GM23338 (cell line): ENCODE measurements around the gene KLK6. TPM values are rescaled to one million over a fixed set of nuclear protein-coding genes. Genes with fewer than 3 reads are reported as not detected.

Experiments
- ATAC-seq: fragments of 200-7000 bp; cut with Tn5 transposase; 3 replicates; pipeline ENCODE4 v1.9.1; 2020
- DNase-seq: peaks from one replicate; pipeline ENCODE4 v3.0.0-alpha.2; 2015; ENCODE audit warnings: low spot score
- H2AFZ ChIP-seq: fragments of 200-600 bp; sonication (generic); 2 replicates; pipeline ENCODE4 v1.8.0; 2016; ENCODE audit warnings: antibody characterized with exemption, mild to moderate bottlenecking, moderate library complexity
- H3F3A ChIP-seq: fragments of 200-600 bp; sonication (generic); replicated peaks from 2 replicates; pipeline ENCODE4 v1.8.0; 2017; ENCODE audit warnings: antibody characterized with exemption, mixed run types, low read depth
- H3K27ac ChIP-seq: fragments of 200-600 bp; sonication (generic); 2 replicates; pipeline ENCODE4 v1.6.1; 2016; ENCODE audit warnings: low read depth
- H3K27me3 ChIP-seq: fragments of 200-600 bp; sonication (generic); 2 replicates; pipeline ENCODE4 v1.8.0; 2016; ENCODE audit warnings: mild to moderate bottlenecking, mixed run types, moderate library complexity; ENCODE audit not compliant: insufficient read depth
- H3K36me3 ChIP-seq: fragments of 200-600 bp; sonication (generic); 2 replicates; pipeline ENCODE4 v1.8.0; 2016; ENCODE audit warnings: mild to moderate bottlenecking; ENCODE audit not compliant: insufficient read depth
- H3K4me1 ChIP-seq: fragments of 200-600 bp; sonication (generic); 2 replicates; pipeline ENCODE4 v1.8.0; 2016; ENCODE audit warnings: mild to moderate bottlenecking, moderate library complexity; ENCODE audit not compliant: insufficient read depth
- H3K4me2 ChIP-seq: fragments of 200-600 bp; sonication (generic); 2 replicates; pipeline ENCODE4 v1.7.1; 2017; ENCODE audit warnings: mixed run types
- H3K4me3 ChIP-seq: fragments of 200-600 bp; sonication (generic); 2 replicates; pipeline ENCODE4 v1.6.1; 2016; ENCODE audit warnings: mixed run types
- H3K79me2 ChIP-seq: fragments of 200-600 bp; sonication (generic); replicated peaks from 2 replicates; pipeline ENCODE4 v1.8.0; 2017; ENCODE audit warnings: mild to moderate bottlenecking; ENCODE audit not compliant: insufficient read depth
- H3K9me2 ChIP-seq: fragments of 200-600 bp; sonication (generic); 2 replicates; pipeline ENCODE4 v1.8.0; 2017; ENCODE audit not compliant: insufficient read depth
- H4K20me1 ChIP-seq: fragments of 200-600 bp; sonication (generic); replicated peaks from 2 replicates; pipeline ENCODE4 v1.8.0; 2017; ENCODE audit warnings: mild to moderate bottlenecking; ENCODE audit not compliant: insufficient read depth
- H3K27ac Mint-ChIP-seq: 2 replicates; pipeline ENCODE4 v1.8.0; 2020; ENCODE audit warnings: inconsistent platforms, mild to moderate bottlenecking, moderate library complexity, mixed read lengths
- H3K27me3 Mint-ChIP-seq: 3 replicates; pipeline ENCODE4 v1.8.0; 2022; ENCODE audit warnings: low read depth, mild to moderate bottlenecking, moderate library complexity, mixed read lengths, inconsistent platforms; ENCODE audit not compliant: insufficient read depth, poor library complexity
- H3K36me3 Mint-ChIP-seq: 3 replicates; pipeline ENCODE4 v1.8.0; 2021; ENCODE audit warnings: low read depth, mild to moderate bottlenecking, inconsistent platforms, moderate library complexity, mixed read lengths
- H3K4me1 Mint-ChIP-seq: 3 replicates; pipeline ENCODE4 v1.8.0; 2020; ENCODE audit warnings: mild to moderate bottlenecking, inconsistent platforms, mixed read lengths
- H3K4me3 Mint-ChIP-seq: 3 replicates; pipeline ENCODE4 v1.8.0; 2021; ENCODE audit warnings: moderate library complexity, mild to moderate bottlenecking, inconsistent platforms, mixed read lengths
- H3K9me3 Mint-ChIP-seq: 3 replicates; pipeline ENCODE4 v1.8.0; 2020; ENCODE audit warnings: moderate library complexity, mild to moderate bottlenecking, inconsistent platforms, mixed read lengths
- CREB1 ChIP-seq: fragments of 250-450 bp; sonication (Bioruptor Pico); IDR thresholded peaks from 2 replicates; pipeline ENCODE4 v1.5.0; 2020; ENCODE audit warnings: low read depth, mild to moderate bottlenecking, moderate library complexity
- CTCF ChIP-seq, 2 experiments: fragments of 200-600 bp in 1 of 2; sonication (generic) in 1 of 2; conservative IDR thresholded peaks; 2 replicates each; pipeline versions ENCODE4 v1.5.1 to v1.6.1; 2016 to 2017; ENCODE audit warnings: antibody characterized with exemption in 2 of 2, low read depth in 2 of 2, mild to moderate bottlenecking in 2 of 2, moderate library complexity in 1 of 2
- ETS1 ChIP-seq: IDR thresholded peaks from 2 replicates; pipeline ENCODE4 v1.6.1; 2016; ENCODE audit warnings: antibody characterized with exemption
- EZH2 ChIP-seq: fragments of 200-600 bp; sonication (generic); IDR thresholded peaks from one replicate; pipeline ENCODE4 v1.8.0; 2017; ENCODE audit warnings: antibody characterized with exemption, mild to moderate bottlenecking, low read depth; ENCODE audit not compliant: unreplicated experiment
- EZH2phosphoT487 ChIP-seq: fragments of 200-600 bp; sonication (generic); IDR thresholded peaks from one replicate; pipeline ENCODE4 v1.8.1; 2018; ENCODE audit warnings: antibody characterized with exemption; ENCODE audit not compliant: unreplicated experiment
- JUNB ChIP-seq: IDR thresholded peaks from one replicate; pipeline ENCODE4 v1.6.1; 2016; ENCODE audit warnings: antibody characterized with exemption; ENCODE audit not compliant: unreplicated experiment
- NANOG ChIP-seq: IDR thresholded peaks from 2 replicates; pipeline ENCODE4 v1.6.1; 2016; ENCODE audit warnings: antibody characterized with exemption, borderline replicate concordance
- POLR2AphosphoS5 ChIP-seq: IDR thresholded peaks from 2 replicates; pipeline ENCODE4 v1.6.1; 2016; ENCODE audit warnings: antibody characterized with exemption, low read depth
- REST ChIP-seq: IDR thresholded peaks from one replicate; pipeline ENCODE4 v1.6.1; 2018; ENCODE audit warnings: antibody characterized with exemption; ENCODE audit not compliant: unreplicated experiment
- STAT1 ChIP-seq: IDR thresholded peaks from one replicate; pipeline ENCODE4 v1.6.1; 2016; ENCODE audit warnings: antibody characterized with exemption; ENCODE audit not compliant: unreplicated experiment
- ZNF114 ChIP-seq: fragments of 250-450 bp; sonication (Bioruptor Pico); IDR thresholded peaks from 2 replicates; pipeline ENCODE4 v1.5.0; 2020; ENCODE audit warnings: mild to moderate bottlenecking, moderate library complexity
- ZNF331 ChIP-seq: fragments of 250-450 bp; sonication (Bioruptor Pico); IDR thresholded peaks from 2 replicates; pipeline ENCODE4 v1.5.0; 2020; ENCODE audit warnings: low read depth, mild to moderate bottlenecking, moderate library complexity
- ZNF462 ChIP-seq: fragments of 250-450 bp; sonication (Bioruptor Pico); IDR thresholded peaks from 2 replicates; pipeline ENCODE4 v1.5.0; 2020; ENCODE audit warnings: mild to moderate bottlenecking, moderate library complexity
- polyA plus RNA-seq: library from polyadenylated mRNA; unstranded; fragments of >200 nt; fragmentation: Nextera tagmentation; extraction: Ambion mirVana; gene quantifications from 2 replicates; pipeline ENCODE4 v1.2.1, GENCODE V29; 2016
- total RNA-seq: library from RNA; depleted of rRNA; stranded (reverse); fragments of >200 nt; shearing (Covaris generic); gene quantifications from 2 replicates; pipeline ENCODE4 v1.2.3, GENCODE V29; 2014

Gene KLK6
- total and polyA plus RNA-seq, 2 experiments from 2014 or later = 0.47 to 0.56 TPM

GRCh38 chr19:50932018-50932689, 37.2 kb downstream of the KLK6 start:
- TF ChIP-seq ZNF462 (CRISPR knock-in tag) (no peak), STAT1 (no peak), ZNF331 (no peak), REST (no peak), CTCF (conservative IDR thresholded peaks at IDR 0.05; ENCODE audit: low read depth in 2 of 2) (no peak), CREB1 (CRISPR knock-in tag) (no peak), ETS1 (no peak), NANOG (no peak), JUNB (no peak), EZH2phosphoT487 (no peak), EZH2 (no peak), ZNF114 (no peak), POLR2AphosphoS5 (no peak)
- H3K9me3 Mint-ChIP-seq = no peaks in the 10 kb centered on the region; the same call in 1 of the 3 replicates
- DNase-seq = no peak
- H3K4me3 Mint-ChIP-seq = no peak overlapping the region
- peaks cover 6% of the 10 kb centered on the region; the same call in 2 of the 3 replicates for H3K4me1 Mint-ChIP-seq
- peaks cover 16% of the 10 kb centered on the region for H3K27me3 Mint-ChIP-seq
- no peaks in the 10 kb centered on the region for H3K27me3 ChIP-seq
- no peaks in the 10 kb centered on the region for H3K4me1 ChIP-seq
- no peaks in the 10 kb centered on the region for H3K79me2 ChIP-seq
- no peaks in the 10 kb centered on the region for H3K36me3 ChIP-seq
- no peaks in the 10 kb centered on the region for H3K36me3 Mint-ChIP-seq
- H3F3A ChIP-seq = no peaks in the 10 kb centered on the region
- no peak overlapping the region for H3K4me2 ChIP-seq
- H3K27ac ChIP-seq = no peak overlapping the region
- no peak overlapping the region for H2AFZ ChIP-seq
- ATAC-seq = no peak
- H3K27ac Mint-ChIP-seq = no peak overlapping the region
- H3K4me3 ChIP-seq = no peak overlapping the region
- no peaks in the 10 kb centered on the region for H4K20me1 ChIP-seq
- no peaks in the 10 kb centered on the region; the same call in 1 of the 2 replicates for H3K9me2 ChIP-seq
